ENCODE data around the gene ENTPD6. TPM values are rescaled to one million over a fixed set of nuclear protein-coding genes. Genes with fewer than 3 reads are reported as not detected.

ENTPD6 gene
- total RNA-seq, 2 donors from 2014 or later = 77.1 to 93.6 TPM

DNA sequence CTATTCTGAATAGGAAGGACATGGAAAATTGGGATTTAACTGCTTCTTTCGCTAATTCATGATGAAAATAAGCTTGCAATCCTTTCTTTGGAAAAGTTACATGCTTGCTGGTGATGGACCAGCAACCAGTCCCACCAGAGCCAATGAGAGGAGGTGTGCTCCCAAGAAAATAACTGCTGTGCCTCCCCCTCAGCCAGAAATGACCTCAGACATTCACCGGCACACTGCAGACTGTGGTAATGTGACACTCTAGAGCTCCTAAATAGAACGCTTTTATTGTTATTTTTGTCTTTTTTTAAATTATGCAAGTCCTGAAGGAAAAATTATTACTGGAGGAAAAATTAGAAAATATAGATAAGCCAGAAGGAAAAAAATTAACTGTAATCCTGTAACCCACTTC, 55.0 kb downstream of the ENTPD6 start:
- TF ChIP-seq, protein P1, sequence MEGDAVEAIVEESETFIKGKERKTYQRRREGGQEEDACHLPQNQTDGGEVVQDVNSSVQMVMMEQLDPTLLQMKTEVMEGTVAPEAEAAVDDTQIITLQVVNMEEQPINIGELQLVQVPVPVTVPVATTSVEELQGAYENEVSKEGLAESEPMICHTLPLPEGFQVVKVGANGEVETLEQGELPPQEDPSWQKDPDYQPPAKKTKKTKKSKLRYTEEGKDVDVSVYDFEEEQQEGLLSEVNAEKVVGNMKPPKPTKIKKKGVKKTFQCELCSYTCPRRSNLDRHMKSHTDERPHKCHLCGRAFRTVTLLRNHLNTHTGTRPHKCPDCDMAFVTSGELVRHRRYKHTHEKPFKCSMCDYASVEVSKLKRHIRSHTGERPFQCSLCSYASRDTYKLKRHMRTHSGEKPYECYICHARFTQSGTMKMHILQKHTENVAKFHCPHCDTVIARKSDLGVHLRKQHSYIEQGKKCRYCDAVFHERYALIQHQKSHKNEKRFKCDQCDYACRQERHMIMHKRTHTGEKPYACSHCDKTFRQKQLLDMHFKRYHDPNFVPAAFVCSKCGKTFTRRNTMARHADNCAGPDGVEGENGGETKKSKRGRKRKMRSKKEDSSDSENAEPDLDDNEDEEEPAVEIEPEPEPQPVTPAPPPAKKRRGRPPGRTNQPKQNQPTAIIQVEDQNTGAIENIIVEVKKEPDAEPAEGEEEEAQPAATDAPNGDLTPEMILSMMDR (conservative IDR thresholded peaks at IDR 0.05) = no peak
- Histone ChIP-seq H3K9me3 (ENCODE audit: control insufficient read depth, low read length) (no peaks in the 10 kb centered on the region), H3K9ac (ENCODE audit: extremely low read depth, low read length, poor library complexity, severe bottlenecking) (no peak overlapping the region), H3K4me1 (ENCODE audit: control insufficient read depth, insufficient read depth, low read length) (peaks cover 2% of the 10 kb centered on the region), H3K27me3 (ENCODE audit: control insufficient read depth, insufficient read depth, low read length, poor library complexity, severe bottlenecking) (no peaks in the 10 kb centered on the region), H3K4me3 (ENCODE audit: low read length) (peak overlapping the region; percentile 15), H3K36me3 (ENCODE audit: control insufficient read depth, insufficient read depth, low read length) (peaks cover 19% of the 10 kb centered on the region), H3K27ac (ENCODE audit: low read depth, low read length) (no peak overlapping the region)
- Mint-ChIP-seq H3K9me3 (no peaks in the 10 kb centered on the region), H3K36me3 (ENCODE audit: low read depth) (peaks cover 5% of the 10 kb centered on the region), H3K4me1 (peaks cover 53% of the 10 kb centered on the region), H3K4me3 (no peak overlapping the region), H3K27me3 (ENCODE audit: insufficient read depth) (peaks cover 5% of the 10 kb centered on the region), H3K27ac (no peak overlapping the region)
- WGBS, 2 experiments (ENCODE audit: insufficient coverage in 1 of 2, insufficient read length in 1 of 2) = 86 to 87% methylated on average over 3 of the region's 3 CpGs
- DNase-seq = peak; percentile 17

DNA sequence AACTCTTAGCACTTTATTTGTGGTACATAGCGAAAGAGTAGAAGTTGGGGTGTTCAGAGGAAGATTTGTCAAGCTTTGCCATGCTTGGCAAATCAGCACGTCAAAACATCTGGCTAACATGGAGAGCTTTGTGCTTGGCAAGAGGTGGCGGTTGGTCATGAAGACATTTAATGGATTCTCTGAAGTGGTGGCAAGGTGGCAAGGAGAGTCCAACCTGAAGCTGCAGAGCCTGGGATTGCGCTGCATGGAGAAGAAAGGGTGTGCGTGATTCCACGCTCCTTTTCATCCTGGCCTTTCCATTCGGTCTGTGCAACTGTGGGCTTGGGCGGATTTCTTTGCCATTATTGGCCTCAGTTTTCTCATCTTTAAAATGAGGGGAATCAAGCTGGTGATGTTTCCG, 55.5 kb downstream of the ENTPD6 start:
- no peak overlapping the region for H3K27ac ChIP-seq (ENCODE audit: low read depth, low read length)
- Mint-ChIP-seq H3K4me1 (peaks cover 52% of the 10 kb centered on the region), H3K4me3 (no peak overlapping the region), H3K27me3 (ENCODE audit: insufficient read depth) (peaks cover 5% of the 10 kb centered on the region), H3K36me3 (ENCODE audit: low read depth) (peaks cover 5% of the 10 kb centered on the region), H3K27ac (no peak overlapping the region), H3K9me3 (no peaks in the 10 kb centered on the region)
- WGBS, 2 experiments (ENCODE audit: insufficient coverage in 1 of 2, insufficient read length in 1 of 2) = 95 to 98% methylated on average over 5 to 9 of the region's 9 CpGs
- TF ChIP-seq, protein P1 (conservative IDR thresholded peaks at IDR 0.05) = no peak
- no peaks in the 10 kb centered on the region for H3K9me3 ChIP-seq (ENCODE audit: control insufficient read depth, low read length)
- DNase-seq = peak; percentile 19
- H3K4me1 ChIP-seq (ENCODE audit: control insufficient read depth, insufficient read depth, low read length) = peaks cover 2% of the 10 kb centered on the region
- H3K27me3 ChIP-seq (ENCODE audit: control insufficient read depth, insufficient read depth, low read length, poor library complexity, severe bottlenecking) = no peaks in the 10 kb centered on the region
- H3K4me3 ChIP-seq (ENCODE audit: low read length) = no peak overlapping the region
- H3K9ac ChIP-seq (ENCODE audit: extremely low read depth, low read length, poor library complexity, severe bottlenecking) = no peak overlapping the region
- H3K36me3 ChIP-seq (ENCODE audit: control insufficient read depth, insufficient read depth, low read length) = peaks cover 19% of the 10 kb centered on the region

DNA sequence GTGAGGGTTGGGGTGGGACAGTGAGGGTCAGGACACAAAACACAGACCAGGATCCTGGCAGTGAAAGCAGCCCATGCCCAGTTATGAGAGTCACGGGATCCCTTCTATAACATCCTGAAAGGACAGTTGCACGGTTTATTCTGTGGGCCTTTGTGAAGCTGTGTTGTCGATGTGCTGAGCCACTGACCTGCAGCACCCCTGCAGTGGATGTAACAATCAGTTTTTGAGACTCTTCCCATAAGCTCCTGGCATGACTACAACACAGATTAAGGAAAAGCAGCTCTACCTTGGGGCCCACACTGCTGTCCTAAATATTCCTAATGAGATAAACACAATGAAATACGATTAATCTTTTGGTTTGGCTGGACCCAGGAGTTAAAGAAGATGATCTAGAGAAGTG, 56.0 kb downstream of the ENTPD6 start:
- TF ChIP-seq, protein P1 (conservative IDR thresholded peaks at IDR 0.05) = no peak
- no peaks in the 10 kb centered on the region for H3K9me3 Mint-ChIP-seq
- no peak overlapping the region for H3K4me3 Mint-ChIP-seq
- Histone ChIP-seq H3K36me3 (ENCODE audit: control insufficient read depth, insufficient read depth, low read length) (peaks cover 21% of the 10 kb centered on the region), H3K4me1 (ENCODE audit: control insufficient read depth, insufficient read depth, low read length) (peaks cover 2% of the 10 kb centered on the region), H3K9ac (ENCODE audit: extremely low read depth, low read length, poor library complexity, severe bottlenecking) (no peak overlapping the region), H3K27ac (ENCODE audit: low read depth, low read length) (no peak overlapping the region), H3K4me3 (ENCODE audit: low read length) (no peak overlapping the region), H3K9me3 (ENCODE audit: control insufficient read depth, low read length) (no peaks in the 10 kb centered on the region), H3K27me3 (ENCODE audit: control insufficient read depth, insufficient read depth, low read length, poor library complexity, severe bottlenecking) (no peaks in the 10 kb centered on the region)
- peaks cover 46% of the 10 kb centered on the region for H3K4me1 Mint-ChIP-seq
- H3K36me3 Mint-ChIP-seq (ENCODE audit: low read depth) = peaks cover 5% of the 10 kb centered on the region
- peaks cover 2% of the 10 kb centered on the region for H3K27me3 Mint-ChIP-seq (ENCODE audit: insufficient read depth)
- H3K27ac Mint-ChIP-seq = no peak overlapping the region
- WGBS, 2 experiments (ENCODE audit: insufficient coverage in 1 of 2, insufficient read length in 1 of 2) = 89 to 90% methylated on average over 4 of the region's 4 CpGs
- DNase-seq = peak; percentile 38

Measured in endodermal cell (in vitro differentiated cells).